Hematopoietic multipotent progenitor cell treated with erythropoietin and hydrocortisone succinate and interleukin-3 and kit ligand, for 6 days (in vitro differentiated cells): ENCODE results near the gene ARID1B.

ENCODE experiments used
- DNase-seq: peaks from one replicate; pipeline ENCODE4 v3.0.0-alpha.2; 2015

Gene ARID1B

GRCh38 chr6:156774863-156775405 lies 2.2 kb upstream of the ARID1B start:
- DNase-seq: peak; percentile 71

- DNase-seq: no peak
These were observed 1.5 kb upstream of the ARID1B start for GRCh38 chr6:156775717-156776116.

DNA sequence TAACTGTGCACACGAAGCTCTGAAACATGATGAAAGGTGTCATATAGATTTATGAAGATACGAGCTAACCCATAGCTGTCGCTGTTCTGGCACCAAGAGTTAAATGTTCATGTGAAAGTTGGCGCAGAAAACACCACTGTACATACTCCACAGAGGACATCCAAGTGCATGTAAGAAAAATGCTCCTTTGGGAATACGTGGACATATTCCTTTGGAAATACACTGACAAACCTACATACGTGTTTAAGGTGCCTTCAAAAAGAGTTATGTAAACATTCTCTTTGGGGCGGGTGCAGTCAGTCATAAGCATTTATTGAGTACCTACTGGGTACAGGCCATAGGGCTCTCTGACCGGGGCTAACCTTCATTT lies 723 bp upstream of the ARID1B start:
- peak; percentile 86 for DNase-seq

GRCh38 chr6:156777577-156778453 lies 637 bp downstream of the ARID1B start:
- peak; percentile 70 for DNase-seq

DNA sequence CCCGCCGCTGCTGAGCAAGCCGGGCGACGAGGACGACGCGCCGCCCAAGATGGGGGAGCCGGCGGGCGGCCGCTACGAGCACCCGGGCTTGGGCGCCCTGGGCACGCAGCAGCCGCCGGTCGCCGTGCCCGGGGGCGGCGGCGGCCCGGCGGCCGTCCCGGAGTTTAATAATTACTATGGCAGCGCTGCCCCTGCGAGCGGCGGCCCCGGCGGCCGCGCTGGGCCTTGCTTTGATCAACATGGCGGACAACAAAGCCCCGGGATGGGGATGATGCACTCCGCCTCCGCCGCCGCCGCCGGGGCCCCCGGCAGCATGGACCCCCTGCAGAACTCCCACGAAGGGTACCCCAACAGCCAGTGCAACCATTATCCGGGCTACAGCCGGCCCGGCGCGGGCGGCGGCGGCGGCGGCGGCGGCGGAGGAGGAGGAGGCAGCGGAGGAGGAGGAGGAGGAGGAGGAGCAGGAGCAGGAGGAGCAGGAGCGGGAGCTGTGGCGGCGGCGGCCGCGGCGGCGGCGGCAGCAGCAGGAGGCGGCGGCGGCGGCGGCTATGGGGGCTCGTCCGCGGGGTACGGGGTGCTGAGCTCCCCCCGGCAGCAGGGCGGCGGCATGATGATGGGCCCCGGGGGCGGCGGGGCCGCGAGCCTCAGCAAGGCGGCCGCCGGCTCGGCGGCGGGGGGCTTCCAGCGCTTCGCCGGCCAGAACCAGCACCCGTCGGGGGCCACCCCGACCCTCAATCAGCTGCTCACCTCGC lies 1.5 kb downstream of the ARID1B start:
- DNase-seq: peak; percentile 61

GRCh38 chr6:156779206-156780094 lies 2.3 kb downstream of the ARID1B start:
- peak; percentile 46 for DNase-seq

DNA sequence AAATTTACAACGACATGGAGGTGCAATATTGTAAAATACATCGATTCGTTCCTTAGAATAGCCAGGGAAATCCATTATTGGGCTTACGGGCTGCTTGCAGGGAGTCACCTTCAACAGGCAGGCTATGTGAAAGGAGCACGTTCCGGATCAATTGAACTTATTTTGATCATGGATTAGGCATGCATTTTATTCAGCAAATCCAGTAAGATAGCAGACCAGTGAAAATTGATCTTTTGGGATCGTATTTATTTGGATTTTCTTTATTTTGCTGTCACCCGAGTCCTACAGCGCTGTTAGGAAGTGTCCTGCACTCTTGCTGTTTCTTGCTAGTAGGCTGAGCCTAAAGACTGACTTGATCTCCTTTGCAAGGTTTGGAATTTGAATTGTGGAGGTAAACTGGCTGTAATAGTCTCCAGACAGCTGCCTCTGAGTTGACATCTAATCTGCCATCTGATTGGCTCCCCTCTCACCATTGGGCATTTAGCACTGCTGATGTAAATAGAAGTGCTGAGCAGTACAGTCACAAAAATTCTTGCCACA lies 3.0 kb downstream of the ARID1B start:
- DNase-seq: peak; percentile 90

- no peak for DNase-seq
These were observed 4.0 kb downstream of the ARID1B start for GRCh38 chr6:156780962-156781853.

- DNase-seq: no peak
These were observed 4.9 kb downstream of the ARID1B start for GRCh38 chr6:156781861-156782631.

- DNase-seq: no peak
These were observed 5.6 kb downstream of the ARID1B start for GRCh38 chr6:156782691-156783320.

DNA sequence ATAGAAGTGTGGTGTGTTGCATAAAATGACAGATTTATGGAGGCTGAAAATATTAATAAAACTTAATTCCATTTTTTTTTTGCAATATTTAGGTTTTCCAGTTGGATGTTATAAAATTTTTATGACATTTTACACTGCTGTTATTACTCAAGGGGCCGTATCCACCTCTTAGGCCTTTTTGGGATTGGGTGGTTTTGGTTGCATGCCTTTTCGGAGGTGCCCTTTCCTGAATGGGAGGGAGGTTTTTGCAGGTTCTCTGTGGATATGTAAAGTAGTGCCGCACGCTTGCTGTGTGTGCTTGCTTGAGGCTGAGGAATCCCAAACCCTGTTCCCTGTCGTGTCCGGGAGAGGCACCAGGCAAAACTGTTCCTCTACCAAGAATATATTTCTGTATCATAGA lies 6.8 kb downstream of the ARID1B start:
- DNase-seq: no peak

DNA sequence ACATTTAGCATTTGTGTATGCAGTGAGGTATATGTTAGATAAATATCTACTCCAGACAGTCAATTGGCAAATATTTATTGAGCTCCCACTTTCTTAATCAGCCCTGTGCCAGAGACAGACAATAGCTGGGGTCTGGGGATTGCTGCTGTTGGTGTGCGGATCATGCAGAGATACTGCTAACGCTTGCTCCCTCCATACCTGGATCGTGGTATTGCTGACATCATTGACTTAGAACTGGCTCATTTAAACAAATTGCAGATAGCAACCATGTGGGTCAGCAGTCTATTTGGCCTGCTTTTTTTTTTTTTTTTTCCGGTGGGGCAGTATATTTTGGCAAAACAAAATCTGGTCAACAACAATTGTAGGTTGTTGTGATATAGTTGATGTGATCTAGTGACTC lies 9.5 kb downstream of the ARID1B start:
- no peak for DNase-seq

- no peak for DNase-seq
These were observed 10.7 kb downstream of the ARID1B start for GRCh38 chr6:156787569-156788492.

DNA sequence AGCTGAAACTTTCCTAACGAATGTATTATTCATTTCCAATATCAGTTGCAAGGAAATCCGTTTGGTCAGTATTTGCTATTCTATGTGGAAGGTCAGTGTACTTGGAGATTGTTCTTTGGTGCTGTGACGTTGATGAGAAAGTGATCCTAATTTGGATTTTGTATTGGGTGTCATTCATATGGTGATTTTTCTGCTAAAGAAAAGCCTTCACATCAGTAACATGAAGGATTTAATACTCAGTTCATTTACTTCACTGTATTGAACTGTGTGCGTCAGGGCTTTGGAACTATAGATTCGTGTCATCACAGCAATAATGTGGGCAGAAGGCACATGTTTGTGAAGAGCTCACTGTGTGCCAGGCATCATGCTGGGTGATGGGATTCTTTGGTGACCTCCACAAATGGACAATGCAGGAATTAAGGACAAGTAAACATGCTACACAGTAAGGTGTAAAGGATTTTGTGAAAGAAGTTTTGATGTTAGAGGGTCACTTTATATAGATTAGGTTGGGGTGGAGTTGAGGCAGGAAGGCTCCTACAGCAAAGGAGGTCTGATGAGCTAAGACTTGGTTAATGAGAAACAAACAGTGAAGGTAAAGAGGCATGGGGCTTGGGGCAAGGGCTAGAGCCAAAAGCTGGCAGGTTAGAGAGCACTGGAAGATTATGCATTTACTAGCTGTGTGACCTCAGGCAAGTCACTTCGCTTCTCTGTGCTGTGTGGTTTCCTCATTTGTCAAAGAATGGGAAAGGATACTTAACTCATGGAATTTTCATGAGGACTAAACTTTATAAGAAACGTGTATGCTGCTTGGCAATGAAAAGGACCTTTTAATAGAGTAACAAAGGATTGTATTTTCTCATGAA lies 12.1 kb downstream of the ARID1B start:
- no peak for DNase-seq

- no peak for DNase-seq
These were observed 13.6 kb downstream of the ARID1B start for GRCh38 chr6:156790711-156791319.

DNA sequence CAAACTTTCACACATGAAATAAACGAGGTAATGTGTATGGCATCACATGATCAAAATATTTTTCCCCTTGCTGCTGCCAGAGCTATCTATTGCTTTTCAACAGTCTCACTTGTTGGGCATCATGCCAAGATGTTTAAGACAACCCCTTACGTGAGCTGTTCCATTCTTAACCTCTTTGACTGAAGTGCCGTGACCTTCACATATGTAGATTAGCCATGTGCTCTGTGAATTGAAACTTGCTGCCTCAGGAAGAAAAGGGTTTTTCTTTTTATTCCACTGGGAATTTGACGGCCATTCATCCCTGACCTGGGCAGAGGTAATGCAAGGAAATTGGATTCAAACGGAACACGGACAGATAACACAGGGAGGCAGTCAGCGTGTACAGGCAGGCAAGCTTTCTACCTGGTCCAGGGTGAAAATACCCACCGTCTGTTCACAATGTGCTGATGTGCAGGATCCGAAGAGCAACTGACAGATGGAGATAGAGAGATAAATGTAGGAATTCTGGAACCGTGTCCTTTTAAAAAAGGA lies 14.2 kb downstream of the ARID1B start:
- DNase-seq: peak; percentile 95

GRCh38 chr6:156793200-156793599 lies 16.0 kb downstream of the ARID1B start:
- DNase-seq: no peak
